Right forelimb (tissue), 1 donor: ENCODE results near the gene FILIP1L.
"Not testable (repeated sequence)": the region's sequence is repeated elsewhere in the genome, so short reads cannot be mapped to it uniquely, and the experiment has no call there.

Source experiments
- DNase-seq: peaks from one replicate; pipeline ENCODE4 v3.0.0-alpha.2; 2018

FILIP1L gene

GRCh38 chr3:99858469-99858868 is 255.8 kb downstream of the FILIP1L start:
- no peak for DNase-seq

- no peak for DNase-seq
Measured at GRCh38 chr3:99857278-99857677, 257.0 kb downstream of the FILIP1L start.

- DNase-seq, result no peak
Measured at GRCh38 chr3:99856437-99857220, 257.7 kb downstream of the FILIP1L start.

GRCh38 chr3:99855900-99856299 is 258.4 kb downstream of the FILIP1L start:
- DNase-seq, result no peak

GRCh38 chr3:99854756-99855298 is 259.5 kb downstream of the FILIP1L start:
- DNase-seq, result no peak

GRCh38 chr3:99852851-99853250 is 261.4 kb downstream of the FILIP1L start:
- DNase-seq, result no peak

- no peak for DNase-seq
Measured at GRCh38 chr3:99851955-99852354, 262.3 kb downstream of the FILIP1L start.

GRCh38 chr3:99850608-99851007 is 263.7 kb downstream of the FILIP1L start:
- no peak for DNase-seq

- DNase-seq, result no peak
Measured at GRCh38 chr3:99848433-99848832, 265.9 kb downstream of the FILIP1L start.

- no peak for DNase-seq
Measured at GRCh38 chr3:99846477-99847160, 267.7 kb downstream of the FILIP1L start.

GRCh38 chr3:99845999-99846398 is 268.3 kb downstream of the FILIP1L start:
- DNase-seq, result no peak

GRCh38 chr3:99845331-99845730 is 269.0 kb downstream of the FILIP1L start:
- no peak for DNase-seq

GRCh38 chr3:99843590-99844258 is 270.6 kb downstream of the FILIP1L start:
- no peak for DNase-seq

GRCh38 chr3:99842826-99843589 is 271.3 kb downstream of the FILIP1L start:
- no peak for DNase-seq

- not testable (repeated sequence) for DNase-seq
Measured at GRCh38 chr3:99841949-99842348, 272.4 kb downstream of the FILIP1L start.

GRCh38 chr3:99839613-99840012 is 274.7 kb downstream of the FILIP1L start:
- no peak for DNase-seq

GRCh38 chr3:99838755-99839154 is 275.5 kb downstream of the FILIP1L start:
- DNase-seq, result no peak

GRCh38 chr3:99837715-99838114 is 276.6 kb downstream of the FILIP1L start:
- no peak for DNase-seq

- no peak for DNase-seq
Measured at GRCh38 chr3:99836681-99837080, 277.6 kb downstream of the FILIP1L start.

GRCh38 chr3:99834211-99834957 is 279.9 kb downstream of the FILIP1L start:
- no peak for DNase-seq

GRCh38 chr3:99833617-99834205 is 280.6 kb downstream of the FILIP1L start:
- DNase-seq, result no peak

- no peak for DNase-seq
Measured at GRCh38 chr3:99829844-99830243, 284.5 kb downstream of the FILIP1L start.
